Natural killer cell (primary cell): ENCODE data around the gene GLOD4. TPM values are rescaled to one million over a fixed set of nuclear protein-coding genes. Genes with fewer than 3 reads are reported as not detected.

ENCODE experiments used
- ATAC-seq, 3 donors: fragments of 150-1000 bp in 2 of 3; fragments of 200-7000 bp in 1 of 3; cut with Tn5 transposase; 1 replicate in 1 of 3; 2 replicates in 2 of 3; pipeline ENCODE4 v1.10.0; 2021; ENCODE audit warnings: mild to moderate bottlenecking in 2 of 3, moderate library complexity in 2 of 3
- DNase-seq, 2 donors: peaks; one replicate each; pipeline versions ENCODE4 v3.0.0 to v3.0.0-alpha.2; 2013 to 2021; ENCODE audit warnings: mixed read lengths in 1 of 2
- H3K27ac ChIP-seq: one replicate; pipeline ENCODE4 v1.5.1; 2013; ENCODE audit warnings: mild to moderate bottlenecking, low read length
- H3K27me3 ChIP-seq: one replicate; pipeline ENCODE4 v1.6.1; 2013; ENCODE audit warnings: low read length; ENCODE audit not compliant: control insufficient read depth, insufficient read depth
- H3K36me3 ChIP-seq: one replicate; pipeline ENCODE4 v1.6.1; 2013; ENCODE audit warnings: low read length; ENCODE audit not compliant: control insufficient read depth, insufficient read depth
- H3K4me1 ChIP-seq: one replicate; pipeline ENCODE4 v1.6.1; 2013; ENCODE audit warnings: low read length; ENCODE audit not compliant: control insufficient read depth, insufficient read depth
- H3K4me3 ChIP-seq: one replicate; pipeline ENCODE4 v1.5.1; 2013; ENCODE audit warnings: low read length
- H3K9me3 ChIP-seq: one replicate; pipeline ENCODE4 v1.6.1; 2013; ENCODE audit warnings: low read length; ENCODE audit not compliant: control insufficient read depth, insufficient read depth
- H3K27ac Mint-ChIP-seq, 2 donors: one replicate each; pipeline ENCODE4 v1.8.0; 2022; ENCODE audit warnings: mild to moderate bottlenecking in 2 of 2, mixed read lengths in 2 of 2, moderate library complexity in 1 of 2
- H3K27me3 Mint-ChIP-seq, 2 donors: one replicate each; pipeline ENCODE4 v1.8.0; 2022; ENCODE audit warnings: low read depth in 2 of 2, mixed read lengths in 2 of 2
- H3K36me3 Mint-ChIP-seq: one replicate; pipeline ENCODE4 v1.8.0; 2022; ENCODE audit warnings: mixed read lengths
- H3K4me1 Mint-ChIP-seq, 2 donors: one replicate each; pipeline ENCODE4 v1.8.0; 2022; ENCODE audit warnings: mixed read lengths in 2 of 2
- H3K4me3 Mint-ChIP-seq: one replicate; pipeline ENCODE4 v1.8.0; 2022; ENCODE audit warnings: mild to moderate bottlenecking, moderate library complexity, mixed read lengths
- H3K9me3 Mint-ChIP-seq, 2 donors: one replicate each; pipeline ENCODE4 v1.8.0; 2022; ENCODE audit warnings: mixed read lengths in 2 of 2
- CTCF ChIP-seq: fragments of 200-600 bp; IDR thresholded peaks from one replicate; pipeline ENCODE4 v1.8.0; 2022; ENCODE audit warnings: antibody characterized with exemption
- WGBS: methylation state at CpG from one replicate; pipeline ENCODE4 v1.1.7; 2013; ENCODE audit warnings: missing lambda C conversion rate; ENCODE audit not compliant: insufficient coverage; 5-methylcytosine and 5-hydroxymethylcytosine counted together
- intact Hi-C: fragments of 100-400 bp; cut with micrococcal nuclease; formaldehyde crosslinking; loops from one replicate; pipeline ENCODE4 v1.14.2; 2022
- total RNA-seq, 4 donors: library from RNA; stranded (reverse); fragments of 120-200 nt in 1 of 4; gene quantifications; one replicate each; pipeline versions ENCODE4 v1.2.3 to v1.2.4, GENCODE V29; 2013 to 2022

Gene GLOD4
- total RNA-seq, 3 donors from 2014 or later (not counting 1 experiment from before 2014, with no cell fraction given) = 62.5 to 67.1 (median 63.5) TPM

DNA sequence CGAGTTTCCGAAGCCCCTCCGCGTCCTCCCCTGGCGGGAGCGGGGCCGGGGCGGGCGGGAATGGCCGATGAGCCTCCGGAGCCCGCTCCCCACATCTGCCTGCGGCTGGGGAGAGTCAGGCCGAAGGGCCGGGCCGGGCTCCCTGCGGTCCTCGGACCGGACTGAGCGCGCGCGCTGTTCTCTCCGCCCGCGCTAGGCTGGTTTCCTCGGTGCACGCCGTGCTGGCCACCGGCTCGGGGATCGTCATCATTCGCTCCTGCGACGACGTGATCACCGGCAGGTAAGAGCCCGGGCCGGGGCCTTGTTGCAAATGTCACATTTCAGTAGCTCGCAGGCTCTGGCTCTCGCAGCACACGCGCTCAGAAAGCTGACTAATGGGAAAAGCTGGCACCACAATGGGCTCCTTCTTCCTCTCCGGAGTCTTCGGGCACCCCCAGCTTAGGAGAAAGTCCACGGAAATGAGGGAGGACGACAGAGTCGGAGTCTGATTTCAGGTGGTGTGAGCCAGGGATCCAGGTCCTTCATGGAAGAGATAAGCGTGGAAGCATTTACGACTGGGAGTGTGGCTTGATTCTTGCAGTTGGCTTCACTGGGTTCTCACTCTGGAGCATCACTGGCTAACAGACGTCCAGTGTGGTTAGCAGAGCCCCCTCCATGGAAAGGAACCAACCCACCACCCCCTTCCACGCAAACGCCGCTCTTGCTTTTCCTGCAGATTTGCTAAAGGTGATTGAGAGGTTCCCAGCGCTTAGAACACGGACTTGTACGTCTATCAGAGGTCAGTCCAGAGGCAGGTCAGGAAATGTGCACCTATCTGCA, 49.0 kb downstream of the GLOD4 start:
- TF ChIP-seq CTCF = no peak
- no peaks in the 10 kb centered on the region for H3K36me3 Mint-ChIP-seq
- no peaks in the 10 kb centered on the region for H3K27me3 ChIP-seq
- H3K9me3 Mint-ChIP-seq = no peaks in the 10 kb centered on the region
- intact Hi-C loops = loop anchor here (2.0 kb wide), 1 partner anchor 18 kb away; no protein-coding TSS in a partner anchor
- 12% methylated on average over 57 of the region's 57 CpGs for WGBS
- H3K4me1 Mint-ChIP-seq = peaks cover 8 to 19% of the 10 kb centered on the region in 2 donors
- peak; percentile 36 to 51 (median 36) for ATAC-seq
- peak overlapping the region; percentile 94 for H3K4me3 Mint-ChIP-seq
- H3K4me1 ChIP-seq = peaks cover 12% of the 10 kb centered on the region
- no peaks in the 10 kb centered on the region for H3K9me3 ChIP-seq
- peak in 1 of 2 donors; percentile 49 for DNase-seq
- H3K27ac Mint-ChIP-seq = peak overlapping the region in 1 of 2 donors; percentile 56
- H3K4me3 ChIP-seq = peak overlapping the region; percentile 17
- H3K27me3 Mint-ChIP-seq = no peaks in the 10 kb centered on the region
- no peaks in the 10 kb centered on the region for H3K36me3 ChIP-seq
- H3K27ac ChIP-seq = no peak overlapping the region

DNA sequence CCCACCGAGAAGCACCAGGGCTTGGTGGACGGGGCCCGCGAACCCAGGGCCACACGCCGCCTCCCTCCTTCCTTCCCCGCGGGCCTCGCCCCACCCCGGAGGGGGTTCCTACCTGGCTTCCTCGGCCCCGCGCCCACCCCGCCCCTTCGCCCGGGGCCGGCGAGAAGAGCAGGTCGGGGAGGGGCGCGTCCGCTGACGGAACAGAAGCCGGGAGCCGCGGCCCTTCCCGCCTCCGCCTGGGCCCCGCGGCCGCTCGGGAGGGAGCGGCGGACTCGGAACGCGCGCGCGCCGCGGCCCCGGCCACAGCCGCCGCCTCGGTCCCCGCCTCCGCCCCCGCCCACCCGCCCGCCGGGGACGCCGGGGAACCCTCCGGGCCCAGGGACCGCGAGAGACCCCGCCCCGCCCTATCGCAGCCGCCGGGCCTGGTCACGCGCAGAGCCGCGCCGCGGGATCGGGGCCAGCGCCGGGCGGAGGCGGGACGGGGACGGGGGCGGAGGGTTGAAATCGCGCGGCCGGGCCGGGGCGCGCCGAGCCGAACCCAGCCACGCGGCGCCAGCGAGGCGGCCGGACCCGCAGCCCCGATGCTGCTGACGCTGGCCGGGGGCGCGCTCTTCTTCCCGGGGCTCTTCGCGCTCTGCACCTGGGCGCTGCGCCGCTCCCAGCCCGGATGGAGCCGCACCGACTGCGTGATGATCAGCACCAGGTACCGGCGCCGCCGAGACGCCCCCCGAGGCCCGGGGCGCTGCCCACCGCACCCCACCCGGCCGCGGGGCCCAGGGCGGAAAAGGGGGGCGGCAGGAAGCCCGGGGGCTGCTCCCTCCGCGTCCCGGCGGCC, 49.8 kb downstream of the GLOD4 start, which contains the start of gene TLCD3A:
Gene TLCD3A (plus strand): TSS at position 530 of the 835 bp plus-strand sequence. CDS start 52 bp downstream, at position 582.
- Histone ChIP-seq H3K27me3 (no peaks in the 10 kb centered on the region), H3K4me3 (peak within 1 kb of the TSS; percentile 38), H3K27ac (no peak within 1 kb of the TSS), H3K36me3 (no peaks in the 10 kb centered on the region), H3K4me1 (peaks cover 12% of the 10 kb centered on the region), H3K9me3 (no peaks in the 10 kb centered on the region)
- Mint-ChIP-seq H3K27me3 (no peaks in the 10 kb centered on the region), H3K4me3 (peak within 1 kb of the TSS; percentile 94), H3K27ac (peak within 1 kb of the TSS in 1 of 2 donors; percentile 56), H3K4me1 (peaks cover 8 to 19% of the 10 kb centered on the region in 2 donors), H3K36me3 (no peaks in the 10 kb centered on the region), H3K9me3 (no peaks in the 10 kb centered on the region)
- DNase-seq (peak; percentile 30 to 65), ATAC-seq (peak; percentile 71 to 82 (median 82))
- under 1% methylated on average over 126 of the region's 126 CpGs for WGBS
- intact Hi-C loops = loop anchor here (2.0 kb wide), 1 partner anchor 19 kb away; no protein-coding TSS in a partner anchor
- no peak for TF ChIP-seq CTCF

DNA sequence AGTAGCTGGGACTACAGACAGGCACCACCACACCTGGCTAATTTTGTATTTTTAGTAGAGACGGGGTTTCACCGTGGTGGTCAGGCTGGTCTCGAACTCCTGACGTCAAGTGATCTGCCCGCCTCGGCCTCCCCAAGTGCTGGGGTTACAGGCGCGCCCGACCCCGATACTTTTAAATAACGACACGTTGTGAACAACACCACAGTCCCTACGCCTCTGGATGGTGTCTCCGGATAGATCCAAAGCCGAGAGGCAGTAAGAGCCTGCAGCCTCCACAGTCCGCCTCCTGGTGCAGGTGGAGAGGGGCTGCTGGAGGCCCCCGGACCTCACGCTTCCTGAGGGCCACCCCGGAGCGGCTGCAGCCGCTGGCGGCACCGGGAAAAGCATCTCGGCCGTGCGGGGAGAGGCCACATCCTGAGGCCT, 50.4 kb downstream of the GLOD4 start:
- no peak for TF ChIP-seq CTCF
- no peaks in the 10 kb centered on the region for H3K9me3 Mint-ChIP-seq

More for the DNA sequence above, 50.4 kb downstream of the GLOD4 start:
- WGBS = 25% methylated on average over 26 of the region's 26 CpGs
- H3K27ac Mint-ChIP-seq = no peak overlapping the region
- H3K27me3 ChIP-seq = no peaks in the 10 kb centered on the region
- ATAC-seq (no peak), DNase-seq (no peak)
- H3K36me3 Mint-ChIP-seq = no peaks in the 10 kb centered on the region
- intact Hi-C loops = loop anchor here (2.0 kb wide), 1 partner anchor 19 kb away; no protein-coding TSS in a partner anchor
- H3K4me1 Mint-ChIP-seq = peaks cover 8 to 19% of the 10 kb centered on the region in 2 donors
- H3K9me3 ChIP-seq = no peaks in the 10 kb centered on the region
- peaks cover 12% of the 10 kb centered on the region for H3K4me1 ChIP-seq
- H3K27ac ChIP-seq = no peak overlapping the region
- no peaks in the 10 kb centered on the region for H3K27me3 Mint-ChIP-seq
- peak overlapping the region; percentile 38 for H3K4me3 ChIP-seq
- no peaks in the 10 kb centered on the region for H3K36me3 ChIP-seq
- H3K4me3 Mint-ChIP-seq = peak overlapping the region; percentile 70
